NCI-H1092 treated with DMSO at 0.1 percent for 48 hours (cell line): ENCODE measurements around the gene CMC4.

ENCODE experiments used
- DNase-seq: peaks from one replicate; lab custom pipeline; 2025; lab: John Stamatoyannopoulos, UW

CMC4 gene

GRCh38 chrX:155053656-155054055, 17.3 kb downstream of the CMC4 start:
- DNase-seq: no peak

- DNase-seq: no peak
These were observed 18.0 kb downstream of the CMC4 start for GRCh38 chrX:155052738-155053498.

GRCh38 chrX:155048977-155049619, 21.8 kb downstream of the CMC4 start:
- peak; percentile 29 for DNase-seq

- no peak for DNase-seq
These were observed 24.0 kb downstream of the CMC4 start for GRCh38 chrX:155046811-155047528.

DNA sequence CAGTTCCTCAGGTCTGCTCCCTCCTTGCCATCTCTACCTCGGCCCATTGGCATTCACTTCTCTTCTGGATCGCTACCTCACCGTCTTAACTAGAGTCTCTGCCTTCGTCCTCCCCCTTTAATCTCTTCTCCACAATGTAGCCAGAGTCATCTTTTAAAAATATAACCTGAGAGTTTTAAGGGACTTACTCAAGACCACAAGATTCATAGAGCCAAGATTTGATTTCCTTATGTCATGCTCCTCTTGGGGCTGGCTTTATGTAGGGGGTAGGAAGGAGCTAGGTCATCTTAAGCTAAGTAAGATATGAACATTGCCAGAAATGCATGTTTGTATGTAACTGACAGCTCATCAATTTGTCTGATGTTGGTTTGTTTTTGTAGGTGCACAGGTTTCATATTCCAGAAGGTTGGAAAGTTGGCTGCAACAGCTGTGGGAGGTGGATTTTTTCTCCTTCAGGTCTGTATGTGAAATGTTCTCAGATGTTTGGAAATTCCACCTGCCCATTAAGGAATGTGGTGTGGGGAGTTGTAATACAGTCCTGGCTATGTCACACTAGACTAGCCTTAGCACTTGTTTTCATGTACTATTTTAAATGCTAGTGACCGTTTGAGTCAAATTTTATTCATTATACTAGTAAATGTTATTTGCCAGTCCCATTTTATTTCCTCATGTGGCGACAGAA, 24.7 kb downstream of the CMC4 start:
- DNase-seq: no peak

GRCh38 chrX:155035688-155036087, 35.2 kb downstream of the CMC4 start:
- no peak for DNase-seq

GRCh38 chrX:155031657-155032056, 39.3 kb downstream of the CMC4 start:
- no peak for DNase-seq

DNA sequence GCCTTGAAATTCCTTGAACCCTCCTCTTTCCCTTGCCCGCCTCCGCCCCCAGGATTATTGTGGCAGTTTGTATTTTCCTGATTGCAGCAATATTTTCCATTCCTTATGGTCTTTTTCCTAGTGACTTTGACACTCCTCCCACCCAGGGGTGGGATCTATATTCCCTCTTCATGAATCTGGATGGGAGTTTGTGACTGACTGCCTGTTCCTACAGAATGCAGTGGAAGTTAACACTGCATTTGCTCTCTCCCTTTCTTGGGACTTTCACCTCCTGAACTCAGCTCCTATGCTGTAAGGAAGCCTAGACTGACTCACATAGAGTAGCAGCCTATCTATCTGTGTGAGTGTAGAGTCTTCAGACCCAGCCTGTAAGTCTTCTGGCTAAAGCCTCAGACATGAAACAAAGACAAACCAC, 42.1 kb downstream of the CMC4 start:
- no peak for DNase-seq

GRCh38 chrX:155028129-155028528, 42.8 kb downstream of the CMC4 start:
- peak; percentile 50 for DNase-seq

- peak; percentile 57 for DNase-seq
These were observed 43.3 kb downstream of the CMC4 start for GRCh38 chrX:155027509-155028066.

DNA sequence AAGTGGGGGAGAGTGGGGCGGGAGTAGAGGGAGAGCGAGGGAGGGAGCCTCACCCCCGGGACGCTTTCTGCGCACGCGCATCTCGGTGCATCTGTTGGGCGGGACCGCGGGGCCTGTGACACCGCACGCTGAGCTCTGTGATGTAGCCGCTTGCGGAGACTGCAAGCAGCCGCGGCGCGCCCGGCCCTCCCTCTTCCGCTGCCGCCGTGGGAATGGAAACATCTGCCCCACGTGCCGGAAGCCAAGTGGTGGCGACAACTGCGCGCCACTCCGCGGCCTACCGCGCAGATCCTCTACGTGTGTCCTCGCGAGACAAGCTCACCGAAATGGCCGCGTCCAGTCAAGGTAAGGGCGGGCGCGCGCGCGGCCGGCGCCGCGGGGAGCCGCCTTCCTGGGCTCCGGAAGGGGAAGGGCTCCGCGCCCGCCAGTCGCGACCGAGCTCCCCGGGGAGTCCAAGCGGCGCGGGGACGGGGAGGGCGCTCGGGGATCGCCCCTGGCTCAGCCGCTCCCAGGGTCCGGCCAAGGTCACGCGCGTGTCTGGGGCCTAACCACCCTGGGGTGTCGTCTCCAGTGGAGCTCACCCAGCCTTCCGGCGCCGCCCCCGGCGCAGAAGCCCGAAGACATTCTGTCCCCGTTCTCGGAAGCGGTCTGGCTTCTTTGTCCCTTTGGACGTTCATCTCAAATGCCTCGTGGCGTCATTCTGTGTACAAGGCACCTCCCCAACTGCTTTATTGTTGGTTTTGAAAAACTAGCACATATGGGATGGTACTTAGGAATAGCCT, 44.0 kb downstream of the CMC4 start, which contains the start of gene FUNDC2:
Gene FUNDC2 (plus strand): TSS at position 118 of the 782 bp plus-strand sequence. CDS start 95 bp downstream, at position 213.
- DNase-seq: peak; percentile 95

DNA sequence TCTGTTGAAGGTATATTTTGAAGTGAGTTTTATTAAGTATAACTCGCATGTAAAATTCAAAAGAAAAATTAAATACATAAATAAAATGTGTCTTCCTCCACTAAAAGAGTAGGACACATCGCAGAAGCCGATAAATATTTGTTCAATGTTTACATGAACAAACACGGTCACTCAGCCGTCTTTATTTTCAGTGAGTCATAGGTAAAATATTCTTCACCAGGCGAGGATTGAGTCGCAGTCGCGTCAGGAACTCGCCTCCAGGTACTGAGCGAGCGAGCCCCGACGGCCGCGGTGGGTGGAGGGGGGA, 44.6 kb downstream of the CMC4 start:
- DNase-seq: no peak

GRCh38 chrX:155023907-155024833, 46.8 kb downstream of the CMC4 start:
- DNase-seq: no peak

- DNase-seq: no peak
These were observed 48.4 kb downstream of the CMC4 start, which contains the start of gene F8 for GRCh38 chrX:155022585-155022984. Gene F8 (minus strand): TSS chrX:155022723. CDS start chrX:155022552, 171 bp downstream.

- no peak for DNase-seq
These were observed 50.3 kb downstream of the CMC4 start for GRCh38 chrX:155020591-155020990.
